Activated CD8-positive, alpha-beta memory T cell treated with anti-CD3 and anti-CD28 coated beads, Interleukin-2, amount 50 U/mL, for 48 hours (primary cell): ENCODE data around the gene UNC13D.

Source experiments
- DNase-seq: peaks from one replicate; pipeline ENCODE4 v3.0.0-alpha.2; 2020

UNC13D gene

DNA sequence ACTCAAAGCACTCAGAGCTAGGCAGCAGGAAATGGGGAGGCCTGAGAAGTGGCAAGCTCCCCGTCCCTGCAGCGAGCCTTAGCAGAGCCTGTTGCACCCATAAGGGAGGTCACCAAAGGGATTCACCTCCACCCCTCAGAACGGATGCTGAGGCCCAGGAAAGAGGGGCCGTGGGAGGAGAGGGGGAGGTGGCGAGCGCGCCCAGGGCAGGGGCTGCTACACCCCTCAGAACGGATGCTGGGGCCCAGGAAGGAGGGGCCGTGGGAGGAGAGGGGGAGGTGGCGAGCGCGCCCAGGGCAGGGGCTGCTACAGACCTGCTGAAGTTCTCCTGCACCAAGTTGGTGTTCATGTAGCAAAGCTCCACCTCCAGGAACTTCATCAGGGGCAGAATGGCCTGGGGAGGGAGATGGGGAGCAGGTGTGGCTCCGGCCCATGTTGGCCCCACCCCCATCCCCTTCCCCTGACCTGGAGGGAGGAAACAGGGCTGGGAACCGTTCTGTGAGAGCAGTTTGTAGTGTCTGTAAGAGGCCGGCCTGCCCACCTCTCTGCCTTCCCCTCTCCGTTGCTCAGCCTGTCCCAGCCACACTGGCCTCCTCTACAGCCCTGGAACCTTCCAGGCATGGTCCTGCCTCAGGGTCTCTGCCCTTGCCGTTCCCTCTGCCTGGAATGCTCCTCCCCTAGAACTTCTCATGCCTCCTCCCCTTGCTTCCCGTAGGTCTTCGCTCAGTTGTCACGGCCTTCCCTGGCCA is 11.4 kb downstream of the UNC13D start:
- no peak for DNase-seq

DNA sequence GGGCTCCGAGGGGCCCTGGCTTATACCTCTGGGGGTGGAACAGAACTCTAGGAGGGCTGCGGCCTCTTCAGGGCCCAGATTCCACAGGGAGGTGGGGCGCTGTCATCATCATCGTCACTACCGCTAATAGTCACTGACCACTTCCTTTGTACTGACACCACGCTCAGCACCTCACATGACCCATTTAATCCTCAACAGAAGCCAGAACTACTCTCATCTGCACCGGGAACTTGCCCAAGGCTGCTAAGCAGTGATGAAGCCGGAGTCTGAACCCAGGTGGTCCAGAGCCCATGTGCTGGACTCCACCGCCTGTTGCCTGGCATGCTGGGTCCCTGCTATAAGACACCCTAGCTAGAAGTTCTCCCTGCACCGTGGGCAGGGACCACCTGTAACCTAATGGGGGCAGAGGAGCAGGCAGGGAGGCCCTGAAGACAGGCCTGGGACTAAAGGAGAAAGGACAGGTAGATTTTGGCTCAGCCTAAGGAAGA is 12.0 kb downstream of the UNC13D start:
- DNase-seq = no peak

DNA sequence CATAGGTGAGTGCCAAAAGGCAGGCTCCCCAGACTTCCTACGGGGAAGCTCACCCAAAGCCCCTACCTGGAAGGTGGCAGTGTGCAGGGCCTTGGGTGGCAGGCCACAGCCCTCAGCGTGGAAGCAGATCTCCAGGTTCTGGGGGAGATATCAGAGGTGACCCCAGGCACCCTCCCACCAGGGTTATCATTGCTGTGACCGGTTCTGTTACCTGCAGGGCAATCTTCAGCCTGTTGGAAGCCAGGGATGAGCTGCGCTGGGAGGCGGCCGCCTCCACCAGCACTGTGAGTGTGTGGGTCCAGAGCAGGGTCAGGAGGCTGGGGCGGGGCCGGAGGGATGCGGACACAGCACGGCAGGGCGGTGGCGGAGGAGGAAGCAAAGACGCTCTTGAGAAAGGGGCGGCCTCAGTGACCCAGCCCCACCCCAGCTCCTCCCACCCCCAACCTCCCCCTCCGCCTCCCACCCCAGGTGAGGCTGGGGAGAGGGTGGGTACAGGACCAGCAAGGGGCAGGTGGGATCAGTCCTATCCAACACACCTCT is 13.1 kb downstream of the UNC13D start:
- DNase-seq = no peak

- DNase-seq = peak; percentile 74
Observed at GRCh38 chr17:75830164-75831031, 13.8 kb downstream of the UNC13D start.

DNA sequence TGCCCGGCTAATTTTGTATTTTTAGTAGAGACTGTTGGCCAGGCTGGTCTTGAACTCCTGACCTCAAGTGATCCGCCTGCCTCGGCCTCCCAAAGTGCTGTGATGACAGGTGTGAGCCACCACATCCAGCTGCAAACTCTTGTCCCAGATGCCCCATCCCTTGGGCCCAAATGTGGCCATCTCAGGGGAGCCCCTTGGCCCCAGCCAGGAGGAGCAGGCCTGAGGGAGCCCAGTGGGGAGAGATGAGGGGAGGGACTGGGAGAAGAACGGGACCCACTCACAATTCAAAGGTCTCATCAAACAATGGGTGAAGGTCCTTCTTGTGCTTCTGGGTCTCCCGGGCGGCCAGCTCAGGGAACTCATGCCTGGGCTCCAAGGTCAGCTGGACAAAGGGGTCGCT is 14.5 kb downstream of the UNC13D start:
- DNase-seq = no peak

DNA sequence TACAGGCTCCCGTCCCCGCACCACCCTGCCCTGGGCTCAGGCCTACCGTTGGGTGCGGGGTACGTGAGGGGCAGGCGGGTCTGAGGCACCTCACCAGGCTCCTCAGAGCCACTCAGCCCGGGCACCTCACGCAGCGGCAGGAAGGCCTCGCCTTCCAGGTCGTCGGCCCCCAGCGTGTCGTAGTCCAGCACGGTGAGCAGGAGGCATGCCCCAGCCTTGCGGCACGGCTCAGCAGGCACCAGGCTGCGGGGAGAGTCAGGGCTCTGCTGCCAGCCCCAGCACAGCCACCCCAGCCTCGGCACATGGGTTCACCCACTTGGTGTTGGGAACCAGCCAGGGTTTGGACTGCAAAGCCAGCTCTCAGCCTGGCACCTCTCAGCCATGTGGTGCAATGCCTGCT is 15.5 kb downstream of the UNC13D start:
- no peak for DNase-seq

DNA sequence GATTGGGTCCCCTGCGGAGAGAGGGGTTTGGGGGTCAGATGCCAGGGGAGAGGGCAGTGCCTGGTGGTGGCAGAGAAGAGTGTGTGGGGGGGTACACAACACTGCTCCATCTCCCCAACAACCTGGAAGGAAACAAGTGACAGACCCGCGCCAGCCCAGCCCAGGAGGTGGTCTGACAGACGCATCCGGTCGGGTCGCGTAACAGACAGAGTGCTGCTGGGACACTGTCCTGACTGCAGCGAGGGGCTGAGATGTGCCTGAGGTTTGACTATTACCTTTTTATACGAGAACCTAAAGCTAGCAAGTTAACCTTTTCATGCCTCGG is 16.2 kb downstream of the UNC13D start:
- no peak for DNase-seq

GRCh38 chr17:75827308-75828075 is 16.7 kb downstream of the UNC13D start:
- DNase-seq = peak; percentile 81

GRCh38 chr17:75826561-75827307 is 17.5 kb downstream of the UNC13D start:
- no peak for DNase-seq

DNA sequence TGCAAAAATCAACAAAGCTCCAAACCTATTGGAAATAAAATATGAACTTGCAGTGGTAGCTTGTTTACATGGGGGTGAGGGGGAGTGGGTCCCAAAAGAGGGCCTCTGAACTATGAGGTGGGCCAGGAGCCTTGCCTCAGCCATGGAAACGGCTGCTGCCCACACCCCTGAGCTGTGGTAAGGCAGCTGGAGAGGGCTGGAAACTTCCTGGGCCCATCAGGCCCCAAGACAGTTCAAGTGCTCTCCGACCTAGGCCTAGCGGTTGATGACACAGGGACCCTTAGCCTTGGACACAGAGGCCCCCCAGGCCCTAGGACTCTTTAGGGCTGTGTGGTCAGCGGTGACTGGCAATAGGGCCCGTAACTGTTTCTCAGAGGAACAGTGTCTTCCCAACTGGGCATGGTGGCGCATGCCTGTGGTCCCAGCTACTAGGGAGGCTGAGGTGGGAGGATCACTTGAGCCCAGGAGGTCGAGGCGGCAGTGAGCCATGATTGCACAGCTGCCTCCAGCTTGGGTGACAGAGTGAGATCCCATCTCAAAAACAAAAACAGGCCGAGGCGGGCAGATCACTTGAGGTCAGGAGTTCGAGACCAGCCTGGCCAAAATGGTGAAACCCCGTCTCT is 18.3 kb downstream of the UNC13D start:
- DNase-seq = no peak

DNA sequence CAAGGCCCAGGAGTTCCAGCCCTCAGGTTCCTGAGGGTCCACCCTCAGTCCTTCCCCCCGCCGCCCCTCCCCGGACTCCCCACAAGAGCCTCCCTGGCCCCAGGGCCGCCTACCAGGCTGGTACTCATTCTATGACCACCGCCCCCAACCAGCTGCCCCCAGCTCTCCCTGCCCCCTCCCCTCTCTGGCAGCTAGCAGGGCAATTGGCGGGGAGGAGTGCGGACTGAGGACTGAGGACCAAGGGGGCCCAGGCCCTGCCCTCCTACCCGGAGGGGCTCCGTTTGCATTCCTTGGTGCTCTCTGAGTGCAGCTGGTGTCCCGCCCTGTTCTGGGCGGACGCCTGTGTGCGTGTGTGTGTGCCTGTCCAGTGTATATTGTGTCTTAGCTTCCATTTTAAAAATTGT is 19.1 kb downstream of the UNC13D start:
- DNase-seq = no peak

GRCh38 chr17:75824666-75825065 is 19.5 kb downstream of the UNC13D start:
- no peak for DNase-seq

GRCh38 chr17:75824050-75824552 is 20.1 kb downstream of the UNC13D start:
- DNase-seq = no peak

DNA sequence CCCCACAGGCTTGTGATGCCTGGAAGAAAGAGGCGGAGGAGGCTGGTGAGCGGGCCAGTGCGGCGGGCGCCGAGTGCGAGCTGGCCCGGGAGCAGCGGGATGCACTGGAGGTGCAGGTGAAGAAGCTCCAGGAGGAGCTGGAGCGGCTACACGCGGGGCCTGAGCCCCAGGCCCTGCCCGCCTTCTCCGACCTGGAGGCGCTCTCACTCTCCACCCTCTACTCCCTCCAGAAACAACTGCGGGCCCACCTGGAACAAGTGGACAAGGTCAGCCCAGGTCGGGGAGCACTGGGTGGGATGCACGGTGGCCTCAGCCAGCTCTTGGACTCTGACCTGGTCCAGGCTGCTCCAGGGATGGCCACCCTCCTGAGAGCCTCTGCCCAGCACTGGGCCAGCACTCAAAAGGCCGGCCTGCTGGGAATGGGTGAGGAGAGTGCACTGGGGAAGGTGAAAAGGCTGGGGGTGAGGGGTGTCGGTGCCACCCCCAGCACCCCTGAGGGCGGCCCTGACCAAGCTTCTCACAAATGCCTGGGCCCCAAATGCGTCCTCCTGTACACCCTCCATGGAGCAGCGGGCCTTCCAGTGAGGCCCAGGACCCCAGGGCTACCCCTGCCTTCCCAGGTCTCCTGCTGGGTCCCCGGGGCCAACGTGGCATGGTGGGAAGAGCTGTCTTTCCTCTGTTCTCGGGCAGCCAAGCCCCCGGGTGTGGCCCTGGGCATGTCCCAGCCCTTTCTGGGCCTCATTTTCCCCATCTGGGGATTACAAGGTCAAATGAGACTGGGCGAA is 20.8 kb downstream of the UNC13D start:
- no peak for DNase-seq

- DNase-seq = no peak
Observed at GRCh38 chr17:75822800-75823166, 21.4 kb downstream of the UNC13D start.

DNA sequence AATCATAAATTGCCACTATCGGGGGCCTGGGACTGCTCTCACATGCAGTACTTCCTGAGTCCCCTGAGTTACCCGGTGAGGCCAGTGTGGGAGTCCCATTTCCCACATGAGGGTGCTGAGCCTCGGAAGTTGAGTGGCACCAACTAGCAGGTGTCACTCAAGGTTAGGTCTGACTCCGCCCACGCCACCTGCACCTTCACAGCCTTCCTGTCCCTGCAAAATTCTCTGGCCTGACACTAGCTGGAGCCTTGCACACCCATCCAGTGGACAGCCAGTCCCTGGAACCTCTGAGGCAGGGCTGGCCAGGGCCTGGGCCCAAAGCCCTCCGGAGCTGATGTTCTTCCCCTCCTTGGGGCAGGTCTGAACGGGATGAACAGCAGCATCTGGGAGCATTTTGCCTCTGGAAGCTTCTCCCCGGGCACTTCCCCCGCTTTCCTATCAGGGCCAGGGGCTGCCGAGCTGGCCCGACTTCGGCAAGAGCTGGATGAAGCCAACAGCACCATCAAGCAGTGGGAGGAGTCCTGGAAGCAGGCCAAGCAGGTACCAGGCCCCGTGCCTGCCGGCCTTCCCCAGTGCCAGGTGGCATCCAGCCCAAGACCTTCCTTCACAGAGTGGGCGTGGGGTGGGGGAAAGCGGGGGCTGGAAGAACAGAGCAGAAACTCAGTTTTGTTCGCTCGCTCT is 21.9 kb downstream of the UNC13D start:
- DNase-seq = no peak

GRCh38 chr17:75821552-75821951 is 22.7 kb downstream of the UNC13D start:
- no peak for DNase-seq

- DNase-seq = no peak
Observed at GRCh38 chr17:75820094-75821080, 23.8 kb downstream of the UNC13D start.

DNA sequence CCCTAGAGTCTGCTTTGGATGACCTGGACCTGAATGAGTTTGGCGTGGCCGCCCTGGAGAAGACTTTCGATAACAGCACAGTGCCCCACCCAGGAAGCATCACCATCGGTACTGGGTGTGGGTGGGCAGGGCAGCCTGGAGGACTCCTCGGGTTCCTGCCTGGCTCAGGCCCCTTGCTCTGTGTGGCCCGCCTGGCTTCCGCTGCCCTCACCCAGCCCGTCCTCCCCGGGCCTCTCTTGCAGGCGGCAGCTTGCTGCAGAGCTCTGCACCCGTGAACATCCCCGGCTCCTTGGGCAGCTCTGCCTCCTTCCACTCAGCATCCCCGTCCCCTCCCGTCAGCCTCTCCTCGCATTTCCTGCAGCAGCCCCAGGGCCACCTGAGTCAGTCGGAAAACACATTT is 24.5 kb downstream of the UNC13D start:
- DNase-seq = no peak
